Measurements from ENCODE around the gene IDH3A.

The IDH3A gene

DNA sequence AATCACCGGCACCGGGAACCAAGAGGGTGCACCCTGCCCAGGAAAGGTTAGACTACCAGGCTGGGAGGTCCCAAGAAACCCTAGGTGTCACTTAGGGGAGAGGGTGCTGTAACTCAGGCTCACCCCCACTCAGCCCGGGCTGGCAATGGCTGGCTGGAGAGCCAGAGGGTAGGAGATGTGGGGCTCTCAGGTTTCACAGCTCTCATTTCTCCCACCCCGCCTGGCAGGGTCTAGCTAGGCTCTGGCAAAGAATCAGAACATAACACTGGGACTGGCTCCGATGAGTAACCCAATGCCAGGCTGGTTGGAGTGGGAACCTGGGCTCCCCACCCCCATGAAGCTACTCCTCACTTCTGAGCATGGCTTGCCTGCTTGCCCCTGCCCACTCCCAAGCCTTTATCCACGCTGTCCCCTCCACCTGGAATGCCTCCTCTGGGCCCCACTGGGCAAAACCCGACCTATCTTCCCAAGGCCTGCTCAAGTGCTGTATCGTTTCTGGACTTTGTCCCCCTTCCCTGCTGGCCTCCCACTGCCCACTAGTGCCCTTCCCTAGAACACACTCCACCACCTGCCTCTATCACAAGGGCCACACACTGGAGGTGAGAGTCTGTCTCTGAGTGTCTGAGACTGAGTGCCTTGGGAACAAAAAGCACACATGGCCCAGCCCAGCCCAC lies 19.9 kb upstream of the IDH3A start:
- DNase-seq (ENCODE audit: low read depth) = no peak
- no peak overlapping the region for H3K4me3 ChIP-seq (ENCODE audit: low read depth, low read length)
- TF ChIP-seq, protein P1, sequence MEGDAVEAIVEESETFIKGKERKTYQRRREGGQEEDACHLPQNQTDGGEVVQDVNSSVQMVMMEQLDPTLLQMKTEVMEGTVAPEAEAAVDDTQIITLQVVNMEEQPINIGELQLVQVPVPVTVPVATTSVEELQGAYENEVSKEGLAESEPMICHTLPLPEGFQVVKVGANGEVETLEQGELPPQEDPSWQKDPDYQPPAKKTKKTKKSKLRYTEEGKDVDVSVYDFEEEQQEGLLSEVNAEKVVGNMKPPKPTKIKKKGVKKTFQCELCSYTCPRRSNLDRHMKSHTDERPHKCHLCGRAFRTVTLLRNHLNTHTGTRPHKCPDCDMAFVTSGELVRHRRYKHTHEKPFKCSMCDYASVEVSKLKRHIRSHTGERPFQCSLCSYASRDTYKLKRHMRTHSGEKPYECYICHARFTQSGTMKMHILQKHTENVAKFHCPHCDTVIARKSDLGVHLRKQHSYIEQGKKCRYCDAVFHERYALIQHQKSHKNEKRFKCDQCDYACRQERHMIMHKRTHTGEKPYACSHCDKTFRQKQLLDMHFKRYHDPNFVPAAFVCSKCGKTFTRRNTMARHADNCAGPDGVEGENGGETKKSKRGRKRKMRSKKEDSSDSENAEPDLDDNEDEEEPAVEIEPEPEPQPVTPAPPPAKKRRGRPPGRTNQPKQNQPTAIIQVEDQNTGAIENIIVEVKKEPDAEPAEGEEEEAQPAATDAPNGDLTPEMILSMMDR (conservative IDR thresholded peaks at IDR 0.05; ENCODE audit: low read depth, low read length) = no peak

DNA sequence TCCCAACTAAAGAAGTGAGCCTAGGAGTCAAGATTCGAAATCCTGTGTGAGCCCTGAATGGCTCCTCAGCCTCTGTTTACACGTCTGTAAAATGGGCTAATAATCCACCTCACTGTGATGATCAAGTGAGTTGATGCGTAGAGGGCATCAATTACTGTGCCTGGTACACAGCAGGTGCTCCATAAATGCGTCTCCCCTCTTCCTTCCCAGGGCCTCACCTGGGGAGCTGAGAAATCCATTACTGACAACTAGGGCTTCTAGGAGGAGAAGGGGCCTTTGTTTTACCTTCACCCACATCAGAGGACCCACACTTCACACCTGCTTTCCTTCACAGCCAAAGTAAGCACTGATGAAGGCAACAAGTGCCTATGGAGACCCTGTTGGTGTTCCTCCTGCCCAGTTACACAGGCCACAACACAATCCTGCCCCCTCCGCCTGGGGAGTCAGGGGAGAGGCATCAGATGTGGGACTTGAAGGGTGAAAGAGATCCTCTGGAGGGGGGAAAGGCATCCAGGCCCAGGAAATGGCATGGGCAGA lies 19.3 kb upstream of the IDH3A start:
- TF ChIP-seq, protein P1 (conservative IDR thresholded peaks at IDR 0.05; ENCODE audit: low read depth, low read length) = no peak
- no peak for DNase-seq (ENCODE audit: low read depth)
- no peak overlapping the region for H3K4me3 ChIP-seq (ENCODE audit: low read depth, low read length)

DNA sequence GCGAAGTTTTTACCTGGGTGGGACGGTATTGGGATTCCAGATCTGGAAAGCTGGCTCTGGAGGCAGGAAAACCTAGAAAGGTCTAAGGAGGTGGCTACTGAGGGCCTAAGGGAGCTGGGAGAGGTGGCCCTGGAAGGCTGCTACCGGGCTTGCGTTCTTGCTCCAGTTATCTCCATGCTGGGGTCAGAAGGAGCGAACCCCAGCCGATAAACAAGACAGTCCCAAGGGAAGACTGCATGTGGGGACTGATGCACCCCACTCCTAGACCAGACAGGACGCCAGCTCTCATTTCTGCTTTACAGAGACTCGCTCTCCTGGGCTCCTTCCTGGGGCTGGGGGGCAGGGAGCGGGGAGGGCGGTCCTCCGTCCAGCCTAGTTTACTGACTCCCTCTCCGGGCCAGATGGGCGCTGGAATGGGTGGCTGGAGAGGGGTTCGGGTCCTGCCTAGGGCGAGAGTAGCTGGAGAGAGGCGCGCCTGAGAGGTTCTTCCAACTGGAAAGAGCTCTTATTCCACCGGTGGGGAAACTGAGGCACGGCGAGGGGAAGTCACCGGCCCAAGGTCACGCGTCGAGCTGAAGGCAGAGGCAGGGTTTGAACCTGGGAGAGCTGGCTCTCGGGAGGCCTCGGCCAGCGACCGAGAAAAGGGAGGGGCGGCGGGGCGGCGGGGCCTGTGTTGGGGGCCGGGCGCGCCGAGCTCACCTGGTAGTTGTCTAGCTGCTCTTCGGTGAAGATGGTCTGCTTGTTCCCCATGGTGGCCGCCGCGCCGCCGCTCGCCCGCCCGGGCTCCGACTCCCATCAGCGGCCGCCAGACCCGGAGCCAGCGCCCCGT lies 18.5 kb upstream of the IDH3A start:
- peak overlapping the region; percentile 70 for H3K4me3 ChIP-seq (ENCODE audit: low read depth, low read length)
- DNase-seq (ENCODE audit: low read depth) = no peak
- TF ChIP-seq, protein P1 (conservative IDR thresholded peaks at IDR 0.05; ENCODE audit: low read depth, low read length) = no peak

DNA sequence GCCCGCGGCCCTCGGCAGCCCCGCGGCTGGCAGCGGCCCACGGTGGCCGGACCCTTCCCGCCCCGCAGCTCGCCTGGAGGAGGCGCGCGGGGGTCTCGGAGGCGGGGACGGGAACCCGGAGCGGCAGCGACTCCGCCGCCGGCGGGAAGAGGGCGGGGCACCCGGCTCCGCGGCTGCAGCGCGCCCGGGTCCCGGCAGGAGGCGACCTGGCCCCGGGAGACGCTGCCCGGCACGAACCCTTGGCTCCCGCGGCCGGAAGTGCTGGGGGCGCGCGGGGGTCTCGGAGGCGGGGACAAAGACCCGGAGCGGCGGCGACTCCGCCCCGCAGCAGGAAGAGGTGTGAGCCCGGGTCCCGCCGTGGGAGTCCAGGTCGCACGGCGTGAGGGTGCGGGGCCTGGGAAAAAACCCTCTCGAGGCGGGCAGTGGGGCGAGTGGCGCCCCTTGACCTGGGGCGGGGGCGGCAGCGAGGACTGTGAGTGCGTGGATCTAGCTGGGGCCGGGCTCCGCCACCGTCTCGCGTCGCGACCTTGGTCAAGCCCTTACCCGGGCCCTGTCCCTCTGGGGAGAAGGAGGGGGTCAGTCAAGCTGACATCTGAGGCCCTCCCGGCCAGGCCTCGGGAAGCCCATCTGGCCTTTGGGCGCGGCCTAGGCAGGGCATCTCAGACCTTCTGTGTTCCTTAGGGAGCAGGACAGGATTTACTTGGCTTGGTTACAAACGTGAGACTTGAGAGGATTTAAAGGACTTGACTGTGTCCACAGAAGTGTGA lies 17.7 kb upstream of the IDH3A start, which contains the start of gene CIB2:
CIB2 (minus strand) TSS at position 151 of the 767 bp plus-strand sequence. CDS start 230 bp downstream, outside the sequence.
- TF ChIP-seq, protein P1 (conservative IDR thresholded peaks at IDR 0.05; ENCODE audit: low read depth, low read length) = peak; percentile 34
- peak within 1 kb of the TSS; percentile 70 for H3K4me3 ChIP-seq (ENCODE audit: low read depth, low read length)
- DNase-seq (ENCODE audit: low read depth) = peak; percentile 46

DNA sequence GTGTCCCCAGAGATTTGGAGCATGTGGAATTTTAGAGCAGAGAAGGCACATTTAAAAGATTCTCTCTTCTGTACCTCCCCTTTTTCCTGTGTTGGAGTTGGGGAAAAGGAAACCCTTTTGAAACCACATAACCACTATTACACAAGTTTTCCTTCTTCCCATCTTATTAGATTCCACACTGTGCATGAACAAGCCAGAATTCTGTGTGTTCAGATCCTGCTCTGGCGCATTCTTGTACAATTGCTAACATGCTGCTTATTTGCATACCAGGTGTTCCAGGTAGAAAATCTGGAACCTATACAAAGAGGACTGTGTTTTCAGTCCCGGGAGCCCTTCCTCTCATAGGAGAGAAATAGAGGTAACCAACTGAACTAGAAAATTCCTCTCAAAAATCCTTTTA lies 15.4 kb upstream of the IDH3A start:
- TF ChIP-seq, protein P1 (conservative IDR thresholded peaks at IDR 0.05; ENCODE audit: low read depth, low read length) = no peak
- H3K4me3 ChIP-seq (ENCODE audit: low read depth, low read length) = no peak overlapping the region
- no peak for DNase-seq (ENCODE audit: low read depth)

DNA sequence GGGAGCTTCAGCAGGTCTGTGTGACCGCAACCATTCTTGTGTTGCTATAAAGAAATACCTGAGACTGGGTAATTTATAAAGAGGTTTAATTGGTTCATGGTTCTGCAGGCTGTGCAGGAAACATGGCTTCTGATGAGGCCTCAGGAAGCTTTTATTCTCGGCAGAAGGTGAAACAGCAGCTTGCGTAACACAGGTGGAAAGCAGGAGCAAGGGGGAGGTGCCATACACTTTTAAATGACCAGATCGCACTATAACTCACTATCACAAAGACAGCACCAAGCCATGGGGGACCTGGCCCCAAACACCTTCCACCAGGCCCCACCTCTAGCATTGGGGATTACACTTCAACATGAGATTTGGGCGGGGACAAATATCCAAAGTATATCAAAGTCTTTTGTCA lies 9.6 kb upstream of the IDH3A start:
- TF ChIP-seq, protein P1 (conservative IDR thresholded peaks at IDR 0.05; ENCODE audit: low read depth, low read length) = no peak

More for the DNA sequence above, 9.6 kb upstream of the IDH3A start:
- H3K4me3 ChIP-seq (ENCODE audit: low read depth, low read length) = no peak overlapping the region
- no peak for DNase-seq (ENCODE audit: low read depth)
